Ramos (cell line): ENCODE data around the gene JPH2.
"Not testable (repeated sequence)": the region's sequence is repeated elsewhere in the genome, so short reads cannot be mapped to it uniquely, and the experiment has no call there.

Experiments used
- in situ Hi-C: fragments of 300-500 bp; cut with MboI; formaldehyde crosslinking; loops from one replicate; pipeline ENCODE4 v1.14.3; 2022; ENCODE audit warnings: low sequenced_read_pairs; ENCODE audit not compliant: unreplicated experiment

Gene JPH2

DNA sequence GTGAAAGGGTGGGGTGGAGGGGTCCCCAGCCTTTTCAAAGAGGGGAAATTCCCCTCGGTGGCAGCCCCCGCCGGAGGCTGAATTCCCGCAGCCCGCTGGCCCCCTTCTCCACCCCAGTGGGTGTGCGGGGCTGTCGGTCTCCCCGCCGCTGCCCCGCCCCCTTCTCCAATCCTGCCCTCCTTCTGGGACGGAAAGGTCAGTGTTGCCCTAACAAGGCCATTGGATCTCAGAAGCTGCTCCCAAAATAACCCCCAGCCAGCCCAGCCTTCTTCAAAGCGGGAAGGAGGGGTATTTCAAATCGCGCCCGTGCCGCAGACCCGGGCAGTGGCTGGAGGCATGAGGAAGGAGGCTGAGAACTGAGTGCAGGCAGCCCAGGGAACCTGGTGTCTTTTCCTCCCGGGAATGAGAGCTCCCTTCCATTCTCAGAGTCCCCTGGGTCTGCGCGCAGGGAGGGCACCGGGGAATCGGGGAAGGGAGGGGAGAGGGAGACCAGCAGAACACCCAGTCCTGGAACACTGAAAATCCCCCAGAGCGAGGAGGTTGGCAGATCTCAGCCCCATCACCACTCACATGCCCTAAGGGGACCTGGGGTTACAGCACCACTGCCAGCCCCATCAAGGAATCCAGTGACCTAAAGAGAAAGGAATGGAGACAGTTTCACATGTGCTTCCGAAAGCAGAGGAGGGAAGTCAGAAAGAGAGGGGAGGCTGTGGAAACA, at the start of gene JPH2:
JPH2 (minus strand) TSS at position 135 of the 718 bp plus-strand sequence. CDS start 483 bp downstream, outside the sequence.
- in situ Hi-C loops, result no loop called here

DNA sequence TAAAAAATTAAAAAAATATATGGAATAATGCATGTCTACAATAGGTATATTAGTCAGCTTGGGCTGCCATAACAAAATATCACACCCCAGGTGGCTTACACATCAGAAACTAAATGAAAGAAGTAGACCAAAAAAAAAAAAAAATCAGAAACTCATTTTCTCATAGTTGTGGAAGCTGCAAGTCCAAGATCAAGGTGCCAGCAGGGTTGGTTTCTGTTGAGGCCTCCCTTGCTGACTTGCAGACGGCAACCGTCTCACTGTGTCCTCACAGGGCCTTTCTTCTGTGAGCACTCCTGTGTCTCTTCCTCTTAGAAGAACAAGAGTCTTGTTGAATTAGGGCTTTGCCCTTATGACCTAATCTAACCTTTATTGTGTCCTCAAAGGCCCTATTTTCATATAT, 48.7 kb upstream of the JPH2 start:
- in situ Hi-C loops, result no loop called here

DNA sequence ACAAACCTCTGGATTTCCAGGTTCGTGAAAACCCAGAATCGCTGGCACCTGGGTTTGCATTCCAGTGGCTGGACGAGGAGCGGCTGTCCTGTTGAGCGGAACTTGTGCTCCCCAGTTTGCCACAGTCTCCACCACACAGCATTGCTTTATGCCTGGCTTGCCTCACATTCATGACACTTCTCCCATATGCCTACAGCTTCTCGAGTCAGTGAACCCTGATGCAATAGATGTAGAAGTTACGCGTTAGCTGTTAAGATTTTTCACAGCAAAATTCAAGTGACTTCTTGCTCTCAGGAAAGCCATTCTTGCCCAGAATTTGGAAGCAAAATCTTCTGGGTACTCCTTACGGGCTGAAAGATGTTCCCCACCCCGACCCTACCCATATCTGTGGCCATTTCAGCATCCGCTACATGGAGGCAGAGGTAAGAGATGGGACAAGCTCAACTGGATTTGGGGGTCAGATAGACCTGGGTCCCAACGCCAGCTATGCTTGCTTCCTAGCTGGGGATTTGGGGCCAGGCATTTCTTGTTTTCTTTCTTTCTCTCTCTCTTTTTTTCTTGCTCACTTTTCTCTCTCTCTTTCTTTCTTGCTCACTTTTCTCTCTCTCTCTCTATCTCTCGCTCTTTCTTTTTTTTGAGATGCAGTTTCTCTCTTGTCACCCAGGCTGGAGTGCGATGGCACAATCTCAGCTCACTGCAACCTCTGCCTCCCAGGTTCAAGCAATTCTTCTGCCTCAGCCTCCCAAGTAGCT, 47.8 kb upstream of the JPH2 start:
- in situ Hi-C loops, result no loop called here

DNA sequence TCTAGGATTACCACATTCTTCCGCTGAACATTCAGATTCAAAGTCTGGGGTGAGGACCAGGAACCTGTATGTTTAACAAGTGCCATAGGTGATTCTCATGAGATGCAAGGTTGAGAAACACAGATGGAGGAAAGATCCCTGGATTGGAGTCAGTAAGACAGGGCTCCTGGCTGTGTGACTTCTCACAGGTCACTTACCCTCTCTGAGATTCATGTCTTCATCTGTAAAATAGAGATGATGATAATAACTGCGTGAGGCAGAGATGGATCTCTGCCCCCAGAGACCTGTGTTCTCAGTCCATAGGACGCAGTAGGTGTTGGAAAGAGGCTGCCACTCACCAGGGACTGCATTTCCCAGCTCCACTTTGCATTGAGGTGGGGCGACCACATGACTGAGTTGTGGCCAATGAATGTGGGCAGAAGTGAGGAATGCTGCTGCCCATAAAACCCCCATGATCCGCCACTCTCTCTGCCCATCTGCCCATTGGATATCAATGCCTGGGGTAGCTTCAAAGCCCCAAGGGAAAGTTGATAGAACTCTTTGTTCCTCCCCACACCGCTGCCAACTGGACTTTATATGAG, 46.5 kb upstream of the JPH2 start:
- in situ Hi-C loops, result no loop called here

DNA sequence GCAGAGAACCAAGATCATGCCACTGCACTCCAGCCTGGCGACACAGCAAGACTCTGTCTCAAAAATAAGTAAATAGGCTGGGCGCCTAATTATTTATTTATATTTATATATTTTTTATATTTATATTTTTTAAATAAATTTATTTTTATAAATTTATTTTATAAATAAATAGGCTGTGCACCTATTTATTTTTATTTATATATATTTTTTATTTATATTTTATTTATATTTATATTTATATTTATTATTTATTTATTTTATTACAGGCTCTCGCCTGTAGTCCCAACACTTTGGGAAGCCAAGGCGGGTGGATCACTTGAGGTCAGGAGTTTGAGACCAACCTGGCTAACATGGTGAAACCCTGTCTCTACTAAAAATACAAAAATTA, 45.5 kb upstream of the JPH2 start:
- in situ Hi-C loops, result not testable (repeated sequence)

DNA sequence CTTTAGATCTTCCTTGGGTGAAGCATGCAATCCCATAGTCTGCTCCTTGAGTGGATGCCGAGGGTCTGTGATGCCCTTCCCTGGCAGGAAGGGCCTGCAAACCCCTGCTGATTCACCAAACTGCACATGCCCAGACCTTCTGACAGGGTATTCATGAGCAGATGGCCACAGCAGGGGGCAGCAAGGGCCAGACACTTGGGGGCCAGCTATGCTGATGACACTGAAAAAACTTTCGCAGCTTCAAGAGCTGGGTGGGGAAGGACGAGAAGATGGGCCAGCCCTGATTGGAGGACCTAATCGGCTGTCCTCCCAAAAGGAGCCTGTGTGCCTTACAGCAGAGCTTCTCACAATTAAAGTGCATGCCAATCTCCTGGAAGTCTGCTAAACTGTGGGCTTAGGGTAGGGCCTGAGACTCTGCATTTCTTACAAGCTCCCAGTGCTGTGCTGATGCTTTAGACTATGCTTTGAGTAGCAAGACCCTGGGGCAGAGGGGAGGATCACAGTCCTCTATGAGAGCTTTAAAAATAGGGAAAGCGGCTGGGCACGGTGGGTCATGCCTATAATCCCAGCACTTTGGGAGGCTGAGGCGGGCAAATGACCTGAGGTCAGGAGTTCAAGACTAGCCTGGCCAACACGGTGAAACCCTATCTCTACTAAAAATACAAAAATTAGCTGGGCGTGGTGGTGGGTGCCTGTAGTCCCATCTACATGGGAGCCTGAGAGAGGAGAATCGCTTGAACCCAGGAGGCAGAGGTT, 44.9 kb upstream of the JPH2 start:
- in situ Hi-C loops, result no loop called here

DNA sequence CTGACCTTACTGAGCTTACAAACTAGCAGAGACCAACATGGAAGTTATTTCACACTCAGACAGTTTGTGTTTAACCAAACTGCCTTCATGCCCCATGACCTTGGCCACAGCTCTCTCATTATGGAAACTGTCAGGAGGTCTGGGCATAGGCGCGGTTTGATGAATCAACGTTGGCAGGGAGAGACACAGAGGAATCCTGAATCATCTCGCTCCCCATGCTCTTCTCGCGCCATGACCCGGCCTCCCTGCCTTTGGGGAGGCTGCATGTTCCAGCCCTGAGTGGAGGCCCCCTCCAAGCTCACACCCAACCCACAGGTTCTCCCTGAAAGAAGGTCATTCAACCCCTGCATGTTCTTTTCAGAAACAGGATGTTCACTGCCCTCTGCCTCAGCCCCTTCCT, 44.2 kb upstream of the JPH2 start:
- in situ Hi-C loops, result no loop called here

DNA sequence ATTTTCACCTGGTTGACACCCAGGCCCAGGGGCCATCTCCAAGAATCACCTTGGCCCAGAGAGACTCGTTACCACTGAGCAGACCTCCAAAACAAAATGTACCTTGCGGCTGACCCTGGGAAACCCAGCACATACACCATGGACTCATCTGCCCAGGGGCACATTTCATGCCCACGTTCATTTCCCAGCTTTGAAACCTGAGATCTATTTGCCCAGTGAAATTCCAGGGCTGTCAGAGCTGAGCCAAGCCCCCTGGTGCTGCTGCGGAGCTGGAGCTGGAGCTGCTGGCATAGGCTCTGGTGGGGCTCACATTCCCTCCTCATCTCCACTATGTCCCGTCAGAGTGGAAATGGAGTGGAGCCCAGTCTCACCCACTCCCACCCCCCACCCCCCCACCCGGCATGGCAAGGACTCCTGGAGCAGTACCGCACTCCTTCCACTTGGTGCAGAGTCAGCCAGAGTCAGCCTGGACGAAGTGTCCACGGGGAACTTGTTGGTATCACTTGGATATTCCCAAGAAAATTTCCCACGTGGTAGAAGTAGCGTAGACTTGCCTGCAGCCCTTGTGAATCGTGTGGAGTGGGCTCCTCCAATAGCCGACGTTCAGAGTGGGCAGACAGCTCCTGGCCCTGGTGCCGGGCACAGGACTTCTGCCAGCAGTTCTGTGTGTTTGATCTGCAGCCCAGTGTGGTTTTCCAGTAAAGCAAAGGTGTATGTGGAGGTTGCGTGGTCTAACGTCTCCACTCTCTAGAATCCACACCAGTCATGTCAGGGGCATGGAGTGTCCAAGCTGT, 41.7 kb upstream of the JPH2 start:
- in situ Hi-C loops, result no loop called here

DNA sequence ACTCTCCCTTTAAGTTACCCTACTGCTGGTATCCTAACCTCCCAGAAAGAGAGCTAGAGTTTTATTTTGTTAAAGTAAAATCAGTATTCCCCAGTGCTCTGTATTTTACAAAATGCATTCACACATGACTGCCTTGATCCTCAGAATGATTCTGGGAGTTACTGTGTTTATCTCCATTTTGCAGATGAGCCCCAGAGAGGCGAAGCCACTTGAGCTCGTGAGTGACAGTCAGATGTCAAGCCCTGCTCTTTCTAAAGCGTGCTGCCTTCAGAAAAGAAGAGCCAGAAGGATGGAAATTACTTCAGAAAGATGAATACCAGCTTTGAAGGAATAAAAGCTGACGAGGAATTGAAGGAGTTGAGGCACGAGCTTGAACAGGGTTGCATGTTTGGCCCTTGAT, 37.6 kb upstream of the JPH2 start:
- in situ Hi-C loops, result loop anchor here (25.0 kb wide), 2 partner anchors 388 to 463 kb away; no protein-coding TSS in a partner anchor

DNA sequence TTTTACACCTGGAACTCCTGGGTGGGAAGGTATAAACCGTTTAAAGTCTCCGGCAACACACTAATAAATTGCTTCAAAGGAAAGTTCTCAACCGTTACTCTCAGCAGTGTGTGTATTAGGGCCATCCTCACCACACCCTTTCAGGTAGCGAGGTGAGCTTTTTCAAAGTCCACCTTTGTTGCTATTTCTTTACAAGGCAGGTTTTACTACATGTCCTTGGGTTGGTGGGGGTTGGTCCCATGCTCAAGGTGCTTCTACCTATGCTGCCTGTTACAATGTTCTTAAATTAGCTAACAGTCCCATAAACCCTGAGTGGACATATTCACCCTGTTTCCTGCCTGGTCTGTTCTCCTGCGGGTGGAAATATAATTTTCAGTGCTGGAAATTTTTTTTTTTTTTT, 36.7 kb upstream of the JPH2 start:
- in situ Hi-C loops, result loop anchor here (25.0 kb wide), 2 partner anchors 389 to 464 kb away; no protein-coding TSS in a partner anchor

DNA sequence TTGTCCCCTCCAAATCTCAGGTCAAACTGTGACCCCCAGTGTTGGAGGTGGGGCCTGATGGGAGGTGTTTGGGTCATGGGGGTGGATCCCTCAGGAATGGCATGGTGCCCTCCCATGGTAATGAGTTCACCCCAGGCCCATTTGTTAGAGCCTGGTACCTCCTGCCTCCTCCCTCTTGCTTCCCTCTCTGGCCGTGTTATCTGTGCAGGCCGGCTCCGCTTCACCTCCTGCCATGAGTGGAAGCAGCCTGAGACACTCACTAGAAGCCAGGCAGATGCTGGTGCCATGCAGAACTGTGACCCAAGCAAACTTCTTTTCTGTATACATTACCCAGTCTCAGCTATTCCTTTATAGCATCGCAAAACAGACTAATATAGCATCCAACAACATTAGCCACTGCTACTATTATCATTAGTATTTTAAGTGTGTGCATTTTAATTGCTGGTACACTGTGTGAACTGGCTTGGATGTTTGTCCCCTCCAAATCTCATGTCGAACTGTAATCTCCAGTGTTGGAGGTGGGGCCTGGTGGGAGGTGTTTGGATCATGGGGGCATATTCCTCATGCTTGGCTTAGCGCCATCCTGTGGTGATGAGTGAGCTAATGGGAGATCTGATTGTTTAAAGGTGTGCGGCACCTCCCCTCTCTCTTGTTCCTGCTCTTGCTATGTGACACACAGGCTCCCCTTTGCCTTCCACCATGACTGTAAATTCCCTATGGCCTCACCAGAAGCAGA, 35.8 kb upstream of the JPH2 start:
- in situ Hi-C loops, result loop anchor here (25.0 kb wide), 2 partner anchors 390 to 464 kb away; no protein-coding TSS in a partner anchor

DNA sequence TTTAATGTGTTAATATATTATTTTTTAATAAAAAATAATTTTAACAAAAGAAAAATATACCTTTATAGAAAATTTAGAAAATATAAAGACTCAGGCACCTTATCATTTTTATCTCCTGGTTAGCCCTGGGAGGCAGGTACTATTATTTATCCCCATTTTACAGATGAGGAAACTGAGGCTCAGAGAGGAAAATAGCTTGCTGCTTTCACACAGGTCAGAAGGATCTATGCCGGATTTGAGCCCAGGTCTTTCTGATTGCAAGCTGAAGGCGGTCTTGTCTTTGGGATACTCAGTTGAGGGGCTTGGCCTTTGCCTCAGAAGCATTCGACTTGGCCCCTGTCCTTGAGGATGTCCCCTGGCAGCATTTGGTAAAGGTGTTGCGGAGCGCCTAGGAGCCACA, 35.0 kb upstream of the JPH2 start:
- in situ Hi-C loops, result loop anchor here (25.0 kb wide), 2 partner anchors 390 to 465 kb away; no protein-coding TSS in a partner anchor

DNA sequence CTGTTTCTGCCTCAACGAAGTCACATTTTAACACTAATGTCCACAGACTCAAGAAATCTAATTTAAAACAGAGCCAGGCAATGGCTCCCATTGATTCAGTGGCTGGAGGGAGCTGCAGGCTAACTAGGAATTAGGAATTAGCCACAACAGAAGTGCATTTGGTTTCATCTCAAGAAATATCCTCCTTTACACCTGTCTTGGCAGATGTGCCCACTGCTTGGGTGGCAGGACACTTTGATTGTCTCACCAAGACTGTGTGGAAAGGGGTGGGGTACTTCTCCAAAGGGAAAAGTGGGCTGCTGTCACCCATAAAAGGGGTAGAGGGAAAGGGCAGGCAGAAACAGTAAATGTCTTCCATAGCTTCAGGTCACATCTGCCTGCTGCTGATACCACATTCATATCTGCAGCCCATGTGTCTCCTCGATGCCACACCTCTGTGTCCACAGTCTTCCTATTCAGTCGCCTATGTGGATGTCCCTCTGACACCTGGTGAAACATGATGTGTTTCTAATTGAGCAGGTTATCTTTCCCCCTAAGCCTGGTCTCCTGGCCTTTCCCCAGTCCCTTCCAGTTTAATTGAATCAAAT, 34.5 kb upstream of the JPH2 start:
- in situ Hi-C loops, result loop anchor here (25.0 kb wide), 2 partner anchors 391 to 466 kb away; no protein-coding TSS in a partner anchor

DNA sequence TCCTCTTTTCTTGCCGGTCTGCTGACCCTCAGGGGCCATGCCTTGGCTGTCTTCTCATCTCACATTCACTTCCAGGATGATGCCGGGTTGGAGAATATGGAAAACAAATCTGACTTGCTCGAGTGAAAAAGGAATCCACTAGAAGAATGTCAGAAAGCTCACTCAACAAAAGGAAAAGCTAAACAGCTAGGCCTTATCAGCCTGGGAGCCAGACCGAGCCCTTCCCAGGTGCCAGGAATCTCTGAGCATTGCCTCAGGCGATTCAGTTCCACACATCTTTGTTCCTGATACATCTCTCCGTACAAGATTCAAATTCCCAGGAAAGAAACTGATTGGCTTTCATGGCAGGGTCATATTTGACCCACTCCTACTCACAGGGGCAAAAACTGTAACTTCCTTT, 32.8 kb upstream of the JPH2 start:
- in situ Hi-C loops, result loop anchor here (5.0 to 25.0 kb wide), 3 partner anchors 93 to 468 kb away; partner anchors contain the start of gene FITM2

DNA sequence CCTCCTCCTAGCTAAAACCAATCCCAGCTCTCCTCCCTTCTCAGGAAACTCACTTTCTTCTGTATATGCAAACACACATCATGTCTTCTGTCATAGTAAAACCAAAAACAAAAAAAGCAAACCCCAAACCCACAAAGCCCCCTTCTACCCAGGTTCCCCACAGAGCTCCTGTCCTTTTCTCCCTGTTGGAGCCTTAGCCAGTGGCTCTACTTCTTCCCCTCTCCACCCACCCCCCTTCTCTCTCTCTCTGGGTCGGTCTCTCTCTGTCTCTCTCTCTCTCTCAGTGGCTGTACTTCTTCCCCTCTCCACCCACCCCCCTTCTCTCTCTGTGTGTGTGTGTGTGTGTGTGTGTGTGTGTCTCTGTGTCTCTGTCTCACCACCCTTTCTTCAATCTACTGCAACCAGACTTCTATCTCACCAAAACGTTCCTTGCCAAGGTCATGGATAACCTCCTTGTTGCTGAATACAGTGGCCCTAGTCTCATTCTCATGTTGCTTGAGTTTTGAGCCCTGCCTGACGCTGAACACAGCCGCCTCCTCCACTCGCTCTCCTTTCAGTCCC, 32.3 kb upstream of the JPH2 start:
- in situ Hi-C loops, result loop anchor here (5.0 to 25.0 kb wide), 3 partner anchors 93 to 468 kb away; partner anchors contain the start of gene FITM2

DNA sequence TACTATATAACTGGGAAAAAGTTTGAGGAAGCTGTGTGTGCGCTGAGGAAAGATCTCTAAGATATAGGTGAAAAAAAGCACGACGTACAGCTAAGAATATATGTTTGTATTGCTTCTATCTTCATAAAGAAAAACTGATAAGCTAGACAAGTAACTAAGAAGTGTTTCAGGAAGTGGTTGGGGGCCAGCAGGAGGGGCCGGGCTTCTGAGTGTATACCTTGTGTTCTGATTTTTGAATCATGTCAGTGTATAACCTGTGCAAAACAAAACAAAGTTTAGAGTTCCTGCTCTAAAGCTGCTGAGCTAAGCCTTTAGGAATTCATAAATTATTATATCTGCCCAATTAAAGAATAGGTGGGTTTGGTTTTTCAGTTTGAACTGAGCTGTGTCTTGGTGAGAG, 31.5 kb upstream of the JPH2 start:
- in situ Hi-C loops, result loop anchor here (5.0 to 25.0 kb wide), 3 partner anchors 94 to 469 kb away; partner anchors contain the start of gene FITM2

DNA sequence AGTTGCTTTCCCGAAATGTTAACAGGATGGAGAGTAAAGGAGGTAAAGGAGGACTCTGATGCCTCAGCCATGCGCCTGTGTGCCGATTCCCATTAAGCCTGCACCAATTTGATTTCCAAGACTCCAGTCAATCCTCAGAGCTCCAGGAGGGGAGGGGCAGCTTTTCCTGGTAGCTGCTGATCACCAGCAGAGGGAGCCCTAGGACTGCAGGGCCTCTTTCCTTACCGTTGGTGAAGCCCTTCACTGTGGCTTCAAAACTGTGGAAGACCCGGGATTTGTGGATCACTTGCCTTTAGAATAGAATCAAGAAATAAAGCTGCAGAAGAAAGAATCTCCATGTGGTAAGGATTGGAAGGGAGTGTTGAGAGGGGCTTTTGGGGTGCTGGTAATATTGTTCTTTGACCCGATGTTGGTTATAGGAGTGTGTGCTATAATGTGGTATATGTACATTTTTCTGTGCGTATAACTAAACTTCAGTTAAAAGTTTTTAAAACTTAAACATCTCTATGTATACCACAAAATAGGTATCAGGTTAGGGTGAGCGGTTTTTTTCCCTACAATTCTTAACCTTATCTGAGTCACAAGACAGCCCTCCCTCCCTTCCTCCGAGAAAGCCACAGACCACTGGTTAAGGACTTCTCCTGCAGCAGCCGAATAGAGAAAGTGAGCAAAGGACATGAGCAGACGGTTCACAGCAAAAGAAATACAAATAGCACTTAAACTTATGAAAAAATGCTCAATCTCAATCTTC, 30.5 kb upstream of the JPH2 start:
- in situ Hi-C loops, result loop anchor here (5.0 to 25.0 kb wide), 3 partner anchors 95 to 470 kb away; partner anchors contain the start of gene FITM2
